Activated CD4-positive, alpha-beta memory T cell treated with anti-CD3 and anti-CD28 coated beads, Interleukin-2, amount 10 ng/mL, durations not matched to agents 7 days and 5 days (primary cell): ENCODE measurements around the gene XRCC5. TPM values are rescaled to one million over a fixed set of nuclear protein-coding genes. Genes with fewer than 3 reads are reported as not detected.

Source experiments
- CTCF ChIA-PET: fragments of 350-600 bp; sonication (Branson Sonifier 250); formaldehyde crosslinking; loops from one replicate; lab custom pipeline; 2021; ENCODE audit warnings: antibody characterized with exemption, inconsistent platforms; lab: Charles Lee
- POLR2A ChIA-PET: fragments of 350-600 bp; sonication (Branson Sonifier 250); formaldehyde crosslinking; loops from one replicate; lab custom pipeline; 2021; ENCODE audit warnings: antibody characterized with exemption; lab: Charles Lee
- DNase-seq: peaks from one replicate; pipeline ENCODE4 v3.0.0-alpha.2; 2020
- H3K27ac Mint-ChIP-seq: one replicate; pipeline ENCODE4 v1.8.0; 2021; ENCODE audit warnings: mild to moderate bottlenecking, mixed read lengths
- H3K27me3 Mint-ChIP-seq: one replicate; pipeline ENCODE4 v1.8.0; 2021; ENCODE audit warnings: mixed read lengths
- H3K36me3 Mint-ChIP-seq: one replicate; pipeline ENCODE4 v1.8.0; 2021; ENCODE audit warnings: low read depth, mixed read lengths
- H3K4me1 Mint-ChIP-seq: one replicate; pipeline ENCODE4 v1.8.0; 2021; ENCODE audit warnings: mixed read lengths
- H3K4me3 Mint-ChIP-seq: one replicate; pipeline ENCODE4 v1.8.0; 2021; ENCODE audit warnings: mild to moderate bottlenecking, mixed read lengths
- H3K9me3 Mint-ChIP-seq: one replicate; pipeline ENCODE4 v1.8.0; 2021; ENCODE audit warnings: mixed read lengths
- total RNA-seq, 2 experiments: library from RNA; stranded (reverse); gene quantifications; one replicate each; pipeline ENCODE4 v1.2.3, GENCODE V29; 2021

Gene XRCC5
- total RNA-seq, 2 experiments from 2014 or later: 296 to 302 TPM

DNA sequence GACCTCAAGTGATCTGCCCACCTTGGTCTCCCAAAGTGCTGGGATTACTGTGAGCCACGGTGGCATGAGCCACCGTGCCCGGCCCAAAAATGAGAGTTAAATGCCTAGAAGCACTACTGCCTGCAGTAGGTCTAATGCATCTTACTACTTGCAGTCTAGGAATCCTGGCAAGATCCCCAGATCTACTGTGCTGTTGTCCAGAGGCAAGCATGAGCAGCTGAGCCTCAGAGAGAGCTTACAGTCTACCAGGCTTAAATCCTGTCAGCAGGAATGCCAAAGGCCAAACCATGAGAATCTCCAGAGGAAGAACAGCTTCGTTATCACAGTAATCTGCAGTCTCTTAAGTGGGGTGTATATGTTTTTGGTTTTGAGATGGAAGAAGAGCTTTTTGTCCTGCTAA, 54.4 kb downstream of the XRCC5 start:
- H3K27me3 Mint-ChIP-seq: no peaks in the 10 kb centered on the region
- ChIA-PET POLR2A (interaction anchor here (0.9 kb wide), 1 partner anchor 40 kb away, joined by 3 read pairs; no protein-coding TSS in a partner anchor), CTCF (interaction anchor here (1.5 kb wide), 1 partner anchor 120 kb away, joined by 3 read pairs; no protein-coding TSS in a partner anchor)
- H3K27ac Mint-ChIP-seq: no peak overlapping the region
- DNase-seq: no peak
- H3K4me3 Mint-ChIP-seq: no peak overlapping the region
- H3K4me1 Mint-ChIP-seq: peaks cover 3% of the 10 kb centered on the region
- H3K9me3 Mint-ChIP-seq: no peaks in the 10 kb centered on the region
- H3K36me3 Mint-ChIP-seq: peaks cover 81% of the 10 kb centered on the region

DNA sequence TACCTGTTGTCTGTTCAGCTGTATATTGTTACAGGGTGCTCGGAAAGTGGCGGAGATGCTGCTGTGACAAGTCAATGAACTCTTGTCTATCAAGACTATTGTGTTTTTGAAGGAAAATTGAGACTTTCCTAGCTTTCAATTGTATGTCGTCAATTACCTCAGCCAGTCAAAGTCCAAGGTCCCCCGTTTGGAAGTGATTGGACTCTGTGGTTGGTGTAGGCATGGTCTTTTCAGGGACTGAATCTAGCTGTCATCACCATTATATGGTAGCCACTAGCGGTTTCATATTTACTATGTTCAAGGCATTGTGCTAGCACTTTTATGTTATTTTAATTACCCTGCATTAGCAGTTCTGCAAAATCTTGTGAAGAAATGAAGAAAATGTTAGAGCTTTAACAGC, 54.9 kb downstream of the XRCC5 start:
- ChIA-PET POLR2A (interaction anchor here (0.9 kb wide), 1 partner anchor 41 kb away, joined by 3 read pairs; no protein-coding TSS in a partner anchor), CTCF (interaction anchor here (1.5 kb wide), 1 partner anchor 119 kb away, joined by 3 read pairs; no protein-coding TSS in a partner anchor)
- H3K27ac Mint-ChIP-seq: no peak overlapping the region
- no peak overlapping the region for H3K4me3 Mint-ChIP-seq
- no peaks in the 10 kb centered on the region for H3K9me3 Mint-ChIP-seq
- DNase-seq: no peak
- peaks cover 85% of the 10 kb centered on the region for H3K36me3 Mint-ChIP-seq
- peaks cover 5% of the 10 kb centered on the region for H3K4me1 Mint-ChIP-seq
- no peaks in the 10 kb centered on the region for H3K27me3 Mint-ChIP-seq

DNA sequence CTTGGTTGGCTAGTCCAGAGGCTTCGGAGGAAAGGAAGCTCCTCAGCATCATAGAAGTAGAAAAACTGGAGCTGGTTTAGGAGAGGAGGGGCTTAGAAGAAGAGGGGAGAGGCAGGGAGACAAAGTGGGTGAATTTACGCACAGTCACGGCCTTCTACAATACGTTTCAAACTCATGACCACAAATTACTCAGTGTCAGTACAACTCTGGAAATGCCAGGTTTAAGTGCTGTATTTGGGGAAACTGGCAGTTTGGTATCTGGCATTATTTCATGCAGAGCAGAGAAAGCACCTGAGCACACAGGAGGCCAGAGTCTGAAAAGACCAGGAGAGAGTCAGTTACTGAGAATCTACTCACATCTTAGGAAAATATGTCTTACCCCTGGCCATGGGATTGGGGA, 55.4 kb downstream of the XRCC5 start:
- no peaks in the 10 kb centered on the region for H3K9me3 Mint-ChIP-seq

DNA sequence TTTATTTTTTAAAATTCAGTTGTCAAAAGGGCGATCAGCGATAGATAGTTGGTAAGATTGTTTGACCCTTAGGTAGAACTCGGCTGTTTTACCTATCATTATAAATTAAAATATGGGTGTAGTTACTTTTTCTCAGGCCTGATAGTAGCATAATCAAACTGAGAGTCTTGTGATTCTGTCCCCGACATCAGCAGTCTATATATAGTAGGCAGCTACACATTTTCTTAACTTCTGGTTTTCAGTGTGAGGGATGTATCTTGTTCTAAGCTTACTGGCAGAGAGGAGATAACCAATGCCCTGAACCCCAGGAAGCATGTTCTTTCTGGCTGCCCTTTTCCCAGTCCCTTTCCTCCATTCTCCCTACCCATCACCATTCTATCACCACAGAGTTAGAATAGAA, 56.6 kb downstream of the XRCC5 start:
- Mint-ChIP-seq H3K36me3 (peaks cover 87% of the 10 kb centered on the region), H3K4me3 (no peak overlapping the region), H3K27me3 (no peaks in the 10 kb centered on the region), H3K27ac (no peak overlapping the region), H3K4me1 (peaks cover 8% of the 10 kb centered on the region), H3K9me3 (no peaks in the 10 kb centered on the region)
- DNase-seq: no peak
- POLR2A ChIA-PET: interaction anchor here (1.1 to 1.4 kb wide), 2 partner anchors 8 to 11 kb away, joined by 3 to 4 read pairs; no protein-coding TSS in a partner anchor
- CTCF ChIA-PET: no interaction called here

More for the DNA sequence above, 55.4 kb downstream of the XRCC5 start:
- CTCF ChIA-PET: interaction anchor here (1.5 kb wide), 1 partner anchor 118 kb away, joined by 3 read pairs; no protein-coding TSS in a partner anchor
- H3K27ac Mint-ChIP-seq: peak overlapping the region; percentile 3
- H3K36me3 Mint-ChIP-seq: peaks cover 87% of the 10 kb centered on the region
- peaks cover 5% of the 10 kb centered on the region for H3K4me1 Mint-ChIP-seq
- DNase-seq: no peak
- H3K4me3 Mint-ChIP-seq: no peak overlapping the region
- POLR2A ChIA-PET: no interaction called here
- no peaks in the 10 kb centered on the region for H3K27me3 Mint-ChIP-seq

DNA sequence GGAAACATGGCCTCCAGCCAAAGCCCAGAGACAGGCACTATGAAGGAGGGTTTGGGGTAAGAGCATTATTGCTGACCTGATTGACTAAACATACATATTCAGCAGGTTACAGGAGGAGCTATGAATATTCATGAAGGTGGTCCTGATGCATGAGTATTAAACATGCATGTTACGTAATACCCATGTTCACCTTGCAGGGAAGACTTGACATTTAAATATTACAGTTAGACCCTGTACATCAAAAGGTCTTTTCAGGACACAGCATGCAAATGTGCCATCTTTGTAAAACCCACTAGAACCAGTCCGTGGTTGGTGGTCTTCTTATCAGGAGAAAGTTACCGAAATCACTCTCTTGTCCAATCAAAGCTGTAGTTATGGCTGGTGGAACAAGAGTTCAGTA, 59.9 kb downstream of the XRCC5 start:
- H3K9me3 Mint-ChIP-seq: no peaks in the 10 kb centered on the region
- CTCF ChIA-PET: no interaction called here
- H3K36me3 Mint-ChIP-seq: peaks cover 77% of the 10 kb centered on the region
- POLR2A ChIA-PET: interaction anchor here (0.9 kb wide), 1 partner anchor 21 kb away, joined by 3 read pairs; no protein-coding TSS in a partner anchor
- no peak overlapping the region for H3K27ac Mint-ChIP-seq
- H3K27me3 Mint-ChIP-seq: no peaks in the 10 kb centered on the region
- DNase-seq: no peak
- H3K4me3 Mint-ChIP-seq: no peak overlapping the region
- H3K4me1 Mint-ChIP-seq: peaks cover 14% of the 10 kb centered on the region

DNA sequence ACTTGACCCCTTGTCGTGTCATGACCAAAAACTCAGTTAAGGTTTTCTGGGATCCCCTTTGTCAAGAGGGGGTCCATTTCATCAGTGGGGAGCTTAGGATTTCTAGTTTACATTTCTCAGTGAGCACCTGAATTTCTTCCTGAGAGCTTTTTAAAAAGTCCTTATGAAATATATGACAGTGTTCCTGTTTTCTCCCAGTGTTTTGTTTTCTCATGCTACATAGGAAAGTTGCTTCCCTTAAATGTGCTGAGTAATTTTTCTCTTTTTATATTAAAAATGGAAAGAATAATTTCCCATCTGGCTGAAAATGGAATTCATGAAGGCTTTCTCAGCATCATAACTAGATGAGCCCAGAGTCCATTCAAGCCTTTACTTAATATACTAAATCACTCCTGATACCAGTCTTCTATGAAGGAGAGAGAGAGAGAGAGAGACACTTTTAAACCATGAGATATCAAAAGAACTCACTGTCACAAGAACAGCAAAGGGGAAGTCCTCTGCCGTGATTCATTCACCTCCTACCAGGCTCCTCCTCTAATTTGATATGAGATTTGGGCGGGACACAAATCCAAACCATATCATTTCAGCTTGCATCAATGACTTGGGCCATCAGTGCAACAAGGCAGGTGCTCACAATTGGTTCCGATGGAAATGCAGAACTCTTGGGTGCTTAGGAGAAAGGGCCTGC, 61.1 kb downstream of the XRCC5 start:
- peaks cover 20% of the 10 kb centered on the region for H3K4me1 Mint-ChIP-seq
- H3K27ac Mint-ChIP-seq: no peak overlapping the region
- ChIA-PET POLR2A (interaction anchor here (0.8 to 2.0 kb wide), 2 partner anchors 10 to 29 kb away, joined by 4 read pairs; no protein-coding TSS in a partner anchor), CTCF (no interaction called here)
- H3K27me3 Mint-ChIP-seq: no peaks in the 10 kb centered on the region
- H3K4me3 Mint-ChIP-seq: no peak overlapping the region
- H3K36me3 Mint-ChIP-seq: peaks cover 79% of the 10 kb centered on the region
- no peak for DNase-seq
- H3K9me3 Mint-ChIP-seq: no peaks in the 10 kb centered on the region

DNA sequence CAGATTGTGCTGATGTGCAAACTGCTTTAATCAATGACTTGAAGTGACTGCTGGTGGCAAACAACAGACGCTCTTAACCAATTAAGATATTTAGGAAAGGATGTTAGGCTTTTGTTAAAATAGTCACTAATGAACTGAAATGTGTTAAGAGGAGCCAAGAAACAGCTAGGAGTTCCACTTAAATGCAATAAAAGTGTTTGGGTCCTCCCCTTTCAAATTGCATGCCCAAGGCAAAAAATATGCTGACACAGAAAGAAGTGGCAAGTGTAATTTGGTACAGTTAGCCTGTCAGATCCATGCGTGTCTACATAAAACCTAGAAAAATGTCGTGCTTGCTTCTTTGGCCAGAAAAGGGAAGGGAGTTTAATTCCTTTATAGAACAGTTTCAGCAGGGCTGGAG, 61.9 kb downstream of the XRCC5 start:
- Mint-ChIP-seq H3K9me3 (no peaks in the 10 kb centered on the region), H3K4me1 (peaks cover 25% of the 10 kb centered on the region), H3K4me3 (no peak overlapping the region), H3K27ac (no peak overlapping the region), H3K36me3 (peaks cover 80% of the 10 kb centered on the region), H3K27me3 (no peaks in the 10 kb centered on the region)
- ChIA-PET POLR2A (interaction anchor here (2.0 kb wide), 1 partner anchor 11 kb away, joined by 4 read pairs; no protein-coding TSS in a partner anchor), CTCF (interaction anchor here (0.6 kb wide), 1 partner anchor 240 kb away, joined by 4 read pairs; no protein-coding TSS in a partner anchor)
- DNase-seq: no peak

DNA sequence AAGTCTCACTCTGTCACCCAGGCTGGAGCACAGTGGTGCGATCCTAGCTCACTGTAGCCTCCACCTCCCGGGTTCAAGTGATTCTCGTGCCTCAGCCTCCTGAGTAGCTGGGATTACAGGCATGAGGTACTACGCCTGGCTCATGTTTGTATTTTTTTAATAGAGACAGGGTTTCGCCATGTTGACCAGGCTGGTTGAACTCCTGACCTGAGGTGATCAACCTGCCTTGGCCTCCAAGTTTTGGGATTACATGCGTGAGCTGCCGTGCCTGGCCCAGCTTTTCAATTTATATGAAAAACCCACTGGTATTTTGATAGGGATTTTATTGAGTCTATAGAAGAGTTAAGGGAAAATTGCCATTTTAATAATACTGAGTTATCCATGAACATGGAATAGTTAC, 63.3 kb downstream of the XRCC5 start:
- no peaks in the 10 kb centered on the region for H3K27me3 Mint-ChIP-seq
- peaks cover 32% of the 10 kb centered on the region for H3K4me1 Mint-ChIP-seq
- H3K4me3 Mint-ChIP-seq: no peak overlapping the region
- ChIA-PET CTCF (interaction anchor here (0.6 to 1.3 kb wide), 4 partner anchors 13 to 997 kb away, joined by 3 to 8 read pairs (median 4); no protein-coding TSS in a partner anchor), POLR2A (interaction anchor here (0.7 to 0.8 kb wide), 2 partner anchors 12 to 30 kb away, joined by 3 read pairs; no protein-coding TSS in a partner anchor)
- no peak for DNase-seq
- no peaks in the 10 kb centered on the region for H3K9me3 Mint-ChIP-seq
- peaks cover 79% of the 10 kb centered on the region for H3K36me3 Mint-ChIP-seq
- no peak overlapping the region for H3K27ac Mint-ChIP-seq

DNA sequence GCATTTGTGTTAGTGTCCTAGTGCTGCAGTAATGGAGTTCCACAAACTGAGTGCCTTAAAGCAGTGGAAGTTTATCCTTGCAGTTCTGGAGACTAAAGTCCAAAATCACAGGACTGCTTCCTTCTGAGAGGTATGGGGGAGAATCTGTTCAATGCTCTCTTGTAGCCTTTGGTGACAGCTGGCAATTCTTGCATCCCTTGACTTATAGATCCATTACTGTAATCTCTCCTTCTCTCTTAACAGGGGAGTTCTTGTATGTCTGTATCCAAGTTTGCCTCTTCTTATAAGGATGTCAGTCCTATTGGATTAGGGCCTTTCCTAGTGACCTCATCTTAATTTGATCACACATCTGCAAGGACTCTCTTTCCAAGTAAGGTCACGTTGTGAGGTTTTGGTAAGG, 69.9 kb downstream of the XRCC5 start:
- Mint-ChIP-seq H3K4me1 (peaks cover 33% of the 10 kb centered on the region), H3K27ac (no peak overlapping the region), H3K36me3 (peaks cover 83% of the 10 kb centered on the region), H3K27me3 (no peaks in the 10 kb centered on the region), H3K9me3 (no peaks in the 10 kb centered on the region), H3K4me3 (no peak overlapping the region)
- no peak for DNase-seq
- ChIA-PET POLR2A (interaction anchor here (0.9 to 1.1 kb wide), 2 partner anchors 59 to 163 kb away, joined by 3 to 4 read pairs; no protein-coding TSS in a partner anchor), CTCF (interaction anchor here (1.2 kb wide), 1 partner anchor 225 kb away, joined by 3 read pairs; no protein-coding TSS in a partner anchor)

DNA sequence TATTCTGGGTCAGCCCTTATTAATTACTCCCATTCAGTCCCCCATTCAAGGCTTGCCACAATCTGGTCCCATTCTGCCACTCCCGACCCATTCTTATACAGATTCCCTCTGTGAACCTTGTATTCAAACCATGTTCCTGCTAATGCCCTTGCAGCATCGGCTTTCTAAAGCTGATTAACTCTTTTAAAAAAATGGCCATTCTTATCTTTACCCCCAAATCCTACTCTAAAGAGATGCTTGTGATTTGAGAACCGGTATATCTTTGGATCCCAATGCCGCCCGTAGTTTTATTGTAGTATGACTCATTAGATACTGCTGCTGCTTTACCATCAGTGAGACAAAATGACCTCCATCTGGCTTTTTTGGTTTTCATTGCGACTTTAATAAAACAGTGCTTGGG, 72.2 kb downstream of the XRCC5 start:
- Mint-ChIP-seq H3K27ac (no peak overlapping the region), H3K4me1 (peaks cover 28% of the 10 kb centered on the region), H3K27me3 (no peaks in the 10 kb centered on the region), H3K9me3 (no peaks in the 10 kb centered on the region), H3K36me3 (peaks cover 79% of the 10 kb centered on the region), H3K4me3 (no peak overlapping the region)
- DNase-seq: no peak
- ChIA-PET CTCF (no interaction called here), POLR2A (no interaction called here)

DNA sequence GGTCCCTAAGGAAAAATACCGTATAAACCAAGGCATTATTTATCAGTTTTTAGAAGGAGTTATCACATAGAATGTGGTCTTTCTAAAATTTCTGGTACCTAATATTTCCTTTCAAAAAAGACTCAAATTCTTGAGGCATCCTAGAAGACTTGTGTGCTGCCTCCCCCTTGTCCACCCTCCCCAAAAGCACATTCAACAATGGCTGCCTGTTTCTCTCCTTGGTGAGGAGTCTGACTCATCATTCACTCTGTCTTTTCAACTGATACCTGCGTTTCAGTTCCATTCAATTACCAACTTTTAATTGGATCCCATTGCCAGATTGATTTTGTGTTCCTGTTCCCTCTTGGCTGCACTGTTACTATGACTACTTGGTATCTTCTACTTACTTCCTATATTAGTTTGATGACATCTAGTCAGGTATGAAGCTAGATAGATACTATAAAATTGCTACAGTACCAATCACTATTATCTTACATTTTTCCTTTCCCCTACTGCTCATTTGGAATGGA, 72.9 kb downstream of the XRCC5 start:
- H3K27me3 Mint-ChIP-seq: no peaks in the 10 kb centered on the region
- peaks cover 76% of the 10 kb centered on the region for H3K36me3 Mint-ChIP-seq
- H3K4me1 Mint-ChIP-seq: peaks cover 29% of the 10 kb centered on the region
- no peaks in the 10 kb centered on the region for H3K9me3 Mint-ChIP-seq
- no peak for DNase-seq
- CTCF ChIA-PET: no interaction called here
- POLR2A ChIA-PET: no interaction called here
- no peak overlapping the region for H3K27ac Mint-ChIP-seq
- H3K4me3 Mint-ChIP-seq: no peak overlapping the region

DNA sequence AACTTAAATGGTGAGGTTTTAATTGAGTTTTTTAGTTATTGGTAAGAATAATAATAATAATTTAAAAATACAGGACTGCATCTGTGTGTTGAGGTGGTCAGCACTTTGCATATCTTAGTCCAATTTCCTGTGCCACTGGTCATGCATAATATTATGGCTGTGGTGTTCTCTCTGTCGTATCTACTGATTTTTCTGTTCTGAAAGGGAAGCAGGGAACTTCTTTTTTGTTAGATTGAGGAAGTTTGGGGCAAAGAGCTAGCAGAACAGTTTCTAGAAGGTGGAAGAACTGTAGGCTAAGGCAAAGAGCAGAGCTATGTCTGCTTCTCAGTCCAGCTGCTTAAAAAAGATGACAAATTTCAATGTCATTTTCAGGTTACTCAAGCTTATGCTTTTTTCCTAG, 74.3 kb downstream of the XRCC5 start:
- no peak for DNase-seq
- CTCF ChIA-PET: interaction anchor here (0.9 kb wide), 1 partner anchor 19 kb away, joined by 3 read pairs; no protein-coding TSS in a partner anchor
- no peak overlapping the region for H3K4me3 Mint-ChIP-seq
- peaks cover 35% of the 10 kb centered on the region for H3K4me1 Mint-ChIP-seq
- peaks cover 69% of the 10 kb centered on the region for H3K36me3 Mint-ChIP-seq
- H3K27ac Mint-ChIP-seq: no peak overlapping the region
- no peaks in the 10 kb centered on the region for H3K27me3 Mint-ChIP-seq
- POLR2A ChIA-PET: interaction anchor here (1.1 kb wide), 1 partner anchor 11 kb away, joined by 3 read pairs; no protein-coding TSS in a partner anchor
- no peaks in the 10 kb centered on the region for H3K9me3 Mint-ChIP-seq

DNA sequence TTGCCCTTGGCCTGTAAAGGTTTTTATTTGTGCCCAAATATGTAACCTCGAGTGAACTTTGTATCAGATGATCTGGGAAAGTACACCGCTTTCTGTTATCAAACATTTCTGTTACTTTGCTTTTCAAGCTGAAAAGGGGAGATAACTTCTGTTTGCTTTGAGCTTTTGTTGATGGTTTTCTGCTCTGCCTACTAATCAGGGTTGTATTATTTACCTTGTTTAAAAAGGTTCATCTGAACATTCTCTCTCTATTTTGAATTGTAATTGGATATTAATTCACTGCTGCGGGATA, 79.4 kb downstream of the XRCC5 start:
- Mint-ChIP-seq H3K36me3 (peaks cover 72% of the 10 kb centered on the region), H3K27me3 (no peaks in the 10 kb centered on the region), H3K4me1 (peaks cover 53% of the 10 kb centered on the region), H3K27ac (no peak overlapping the region), H3K4me3 (no peak overlapping the region), H3K9me3 (no peaks in the 10 kb centered on the region)
- POLR2A ChIA-PET: interaction anchor here (1.1 kb wide), 1 partner anchor 30 kb away, joined by 3 read pairs; no protein-coding TSS in a partner anchor
- DNase-seq: no peak
- CTCF ChIA-PET: interaction anchor here (1.4 kb wide), 2 partner anchors 13 to 16 kb away, joined by 3 to 8 read pairs; no protein-coding TSS in a partner anchor
